Upper lobe of left lung (tissue), 6 donors: Measurements from ENCODE around the gene LRRC2. TPM values are rescaled to one million over a fixed set of nuclear protein-coding genes. Genes with fewer than 3 reads are reported as not detected.
"Not testable (repeated sequence)": the region's sequence is repeated elsewhere in the genome, so short reads cannot be mapped to it uniquely, and the experiment has no call there.

Experiments
- ATAC-seq, 2 donors: fragments of 200-7000 bp; cut with Tn5 transposase; one replicate each; pipeline ENCODE4 v1.9.1; 2022; ENCODE audit warnings: mild to moderate bottlenecking in 2 of 2, moderate library complexity in 2 of 2; ENCODE audit not compliant: low FRiP score in 2 of 2
- DNase-seq, 2 donors: peaks; one replicate each; pipeline ENCODE4 v3.0.0-alpha.2; 2019 to 2020
- H3K27ac ChIP-seq, 4 donors: fragments of 200-600 bp; sonication (generic); one replicate each; pipeline ENCODE4 v1.5.1; 2016 to 2019
- H3K27me3 ChIP-seq, 4 donors: fragments of 200-600 bp; sonication (generic); one replicate each; pipeline ENCODE4 v1.5.1; 2017 to 2019
- H3K36me3 ChIP-seq, 4 donors: fragments of 200-600 bp; sonication (generic); one replicate each; pipeline ENCODE4 v1.5.1; 2016 to 2019
- H3K4me1 ChIP-seq, 4 donors: fragments of 200-600 bp; sonication (generic); one replicate each; pipeline ENCODE4 v1.5.1; 2018 to 2019
- H3K4me3 ChIP-seq, 4 donors: fragments of 200-600 bp; sonication (generic); one replicate each; pipeline ENCODE4 v1.5.1; 2017 to 2019; ENCODE audit warnings: mild to moderate bottlenecking in 2 of 4, moderate library complexity in 1 of 4
- H3K9me3 ChIP-seq, 4 donors: fragments of 200-600 bp; sonication (generic); one replicate each; pipeline ENCODE4 v1.5.1; 2018 to 2019
- EP300 ChIP-seq, 4 donors: sonication (generic); formaldehyde crosslinking; IDR thresholded peaks; one replicate each; pipeline ENCODE4 v1.5.1; 2017; ENCODE audit warnings: antibody characterized with exemption in 4 of 4, control low read depth in 2 of 4
- POLR2A ChIP-seq, 4 donors: fragments of 450-650 bp; IDR thresholded peaks; one replicate each; pipeline ENCODE4 v1.5.1; 2016 to 2017; ENCODE audit warnings: antibody characterized with exemption in 4 of 4, mild to moderate bottlenecking in 2 of 4
- POLR2AphosphoS5 ChIP-seq, 2 donors: sonication (generic); formaldehyde crosslinking; IDR thresholded peaks; one replicate each; pipeline ENCODE4 v1.5.1; 2017; ENCODE audit warnings: antibody characterized with exemption in 2 of 2
- WGBS, 2 donors: methylation state at CpG; one replicate each; pipeline ENCODE4 v1.1.5; 2017 to 2018; 5-methylcytosine and 5-hydroxymethylcytosine counted together
- total RNA-seq, 6 donors: library from RNA; depleted of rRNA in 4 of 6; stranded (reverse); fragments of >200 nt in 4 of 6; gene quantifications; one replicate each; pipeline versions ENCODE4 v1.1.0 to v1.2.1, GENCODE V29; 2016 to 2021
- TF ChIP-seq, protein P1 (sequence below), 6 experiments: fragments of 450-650 bp in 4 of 6; fragments of 200-600 bp in 2 of 6; sonication (generic) in 2 of 6; IDR thresholded peaks; one replicate each; pipeline ENCODE4 v1.5.1; 2016 to 2019; ENCODE audit warnings: antibody characterized with exemption in 6 of 6
- donor health status: DM: no; HTN: no; CAD: no; lungs with moderate emphysema.
- donor health status: DM: no; HTN: yes; CAD: no; lungs with severe emphysema.

The LRRC2 gene
- total RNA-seq, 6 donors from 2014 or later: 1.1 to 4.2 (median 1.5) TPM

DNA sequence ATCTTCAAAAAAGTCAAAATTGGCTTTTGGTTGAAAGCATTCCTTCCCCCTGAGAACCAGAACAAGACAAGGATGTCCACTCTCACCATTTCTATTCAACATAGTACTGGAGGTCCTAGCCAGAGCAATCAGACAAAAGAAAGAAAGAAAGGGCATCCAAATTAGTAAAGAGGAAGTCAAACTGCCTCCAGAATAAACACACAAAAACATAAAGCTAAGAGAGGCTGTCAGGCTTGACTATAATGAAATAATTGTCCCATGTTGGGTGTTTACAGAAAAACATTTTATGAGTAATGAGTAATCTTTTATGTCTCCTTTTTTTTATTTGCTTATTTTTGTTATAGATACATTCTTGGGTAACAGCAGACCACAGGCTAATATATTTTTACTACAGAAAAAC is 27.9 kb upstream of the LRRC2 start:
- Histone ChIP-seq H3K9me3 (no peaks in the 10 kb centered on the region), H3K36me3 (no peaks in the 10 kb centered on the region), H3K4me3 (no peak overlapping the region), H3K27me3 (no peaks in the 10 kb centered on the region), H3K4me1 (no peaks in the 10 kb centered on the region), H3K27ac (no peak overlapping the region)
- DNase-seq (no peak), ATAC-seq (no peak)
- TF ChIP-seq POLR2A (IDR thresholded peaks at IDR 0.05): no peak
- no peak for TF ChIP-seq POLR2AphosphoS5 (IDR thresholded peaks at IDR 0.05)
- TF ChIP-seq EP300 (IDR thresholded peaks at IDR 0.05): no peak
- TF ChIP-seq, protein P1, sequence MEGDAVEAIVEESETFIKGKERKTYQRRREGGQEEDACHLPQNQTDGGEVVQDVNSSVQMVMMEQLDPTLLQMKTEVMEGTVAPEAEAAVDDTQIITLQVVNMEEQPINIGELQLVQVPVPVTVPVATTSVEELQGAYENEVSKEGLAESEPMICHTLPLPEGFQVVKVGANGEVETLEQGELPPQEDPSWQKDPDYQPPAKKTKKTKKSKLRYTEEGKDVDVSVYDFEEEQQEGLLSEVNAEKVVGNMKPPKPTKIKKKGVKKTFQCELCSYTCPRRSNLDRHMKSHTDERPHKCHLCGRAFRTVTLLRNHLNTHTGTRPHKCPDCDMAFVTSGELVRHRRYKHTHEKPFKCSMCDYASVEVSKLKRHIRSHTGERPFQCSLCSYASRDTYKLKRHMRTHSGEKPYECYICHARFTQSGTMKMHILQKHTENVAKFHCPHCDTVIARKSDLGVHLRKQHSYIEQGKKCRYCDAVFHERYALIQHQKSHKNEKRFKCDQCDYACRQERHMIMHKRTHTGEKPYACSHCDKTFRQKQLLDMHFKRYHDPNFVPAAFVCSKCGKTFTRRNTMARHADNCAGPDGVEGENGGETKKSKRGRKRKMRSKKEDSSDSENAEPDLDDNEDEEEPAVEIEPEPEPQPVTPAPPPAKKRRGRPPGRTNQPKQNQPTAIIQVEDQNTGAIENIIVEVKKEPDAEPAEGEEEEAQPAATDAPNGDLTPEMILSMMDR (IDR thresholded peaks at IDR 0.05): no peak

DNA sequence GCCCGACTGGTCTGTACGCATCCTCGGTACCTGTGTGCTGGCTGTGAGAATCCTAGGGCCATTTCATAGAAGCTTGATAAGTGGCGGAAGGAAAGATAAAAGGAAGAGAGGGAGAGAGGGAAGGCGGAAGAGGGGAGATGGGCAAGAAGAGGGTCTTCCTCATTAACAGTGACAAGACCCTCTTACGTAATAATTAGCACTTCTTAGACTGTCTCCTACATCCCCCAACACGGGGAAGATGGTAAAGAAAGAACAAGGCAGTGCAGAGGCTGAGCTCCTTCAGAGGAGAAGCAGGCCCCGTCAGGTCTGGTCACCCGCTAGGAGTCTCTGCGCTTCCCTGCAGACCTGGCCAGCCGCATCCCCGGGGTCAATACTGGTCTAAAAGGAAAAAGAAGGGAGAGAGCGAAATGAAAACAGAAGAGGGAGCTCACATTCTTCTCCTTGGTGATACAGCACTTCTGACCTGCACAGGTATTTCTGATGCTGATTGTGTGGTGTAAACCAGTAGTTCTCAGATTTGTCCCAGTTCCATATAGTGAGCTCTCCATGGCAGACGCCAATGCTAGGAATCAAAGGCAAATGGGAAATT is 27.3 kb upstream of the LRRC2 start:
- 85 to 90% methylated on average over 14 of the region's 14 CpGs for WGBS, 2 donors
- Histone ChIP-seq H3K36me3 (no peaks in the 10 kb centered on the region), H3K9me3 (no peaks in the 10 kb centered on the region), H3K27me3 (no peaks in the 10 kb centered on the region), H3K27ac (no peak overlapping the region), H3K4me3 (no peak overlapping the region), H3K4me1 (no peaks in the 10 kb centered on the region)
- ATAC-seq (no peak), DNase-seq (no peak)
- TF ChIP-seq, protein P1 (IDR thresholded peaks at IDR 0.05): no peak
- no peak for TF ChIP-seq EP300 (IDR thresholded peaks at IDR 0.05)
- no peak for TF ChIP-seq POLR2A (IDR thresholded peaks at IDR 0.05)
- TF ChIP-seq POLR2AphosphoS5 (IDR thresholded peaks at IDR 0.05): no peak

DNA sequence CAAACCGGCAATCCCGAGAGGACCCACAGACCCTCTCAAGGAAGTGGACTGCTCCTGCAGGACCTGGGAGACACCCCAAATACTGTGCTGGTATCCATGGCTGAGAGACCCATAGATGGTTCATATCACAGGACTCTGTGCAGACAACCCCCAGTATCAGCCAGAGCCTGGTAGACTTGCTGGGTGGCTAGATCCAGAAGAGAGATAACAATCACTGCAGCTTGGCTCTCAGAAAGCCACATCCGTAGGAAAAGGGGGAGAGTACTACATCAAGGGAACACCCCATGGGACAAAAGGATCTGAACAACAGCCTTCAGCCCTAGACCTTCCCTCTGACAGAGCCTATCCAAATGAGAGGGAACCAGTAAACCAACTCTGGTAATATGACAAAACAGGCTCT is 21.2 kb upstream of the LRRC2 start:
- 87 to 88% methylated on average over 3 of the region's 3 CpGs for whole genome bisulfite sequencing, 2 donors
- H3K36me3 ChIP-seq, H3K9me3 ChIP-seq, H3K4me3 ChIP-seq, H3K27me3 ChIP-seq, DNase-seq, ATAC-seq, H3K4me1 ChIP-seq, H3K27ac ChIP-seq: not testable (repeated sequence)

DNA sequence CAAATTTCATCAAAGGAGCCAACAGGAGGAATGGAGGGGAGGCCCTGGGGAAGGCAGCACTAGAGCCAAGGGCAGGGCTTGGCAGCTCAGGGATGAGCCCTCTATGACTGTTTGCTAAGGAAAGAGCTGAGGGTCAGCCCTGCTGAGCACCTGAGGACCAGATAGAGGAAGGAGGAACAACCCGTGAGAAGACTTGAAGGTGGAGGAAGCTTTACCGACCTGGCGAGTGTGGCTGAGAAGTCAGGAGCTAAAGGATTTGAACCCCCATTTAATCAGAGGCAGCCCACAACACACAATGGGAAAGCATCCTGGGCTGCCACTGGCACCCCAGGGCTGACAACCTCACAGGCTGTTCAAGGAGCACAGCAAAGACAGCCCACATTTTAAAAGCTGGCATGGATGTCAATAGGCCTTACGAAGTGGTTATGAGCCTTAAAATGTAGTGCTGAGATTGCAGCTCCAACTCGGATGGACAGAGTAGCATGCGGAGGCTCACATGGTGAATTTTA is 20.7 kb upstream of the LRRC2 start:
- 92 to 94% methylated on average over 6 of the region's 6 CpGs for WGBS, 2 donors
- H3K9me3 ChIP-seq: no peaks in the 10 kb centered on the region
- H3K27me3 ChIP-seq: no peaks in the 10 kb centered on the region
- no peak overlapping the region for H3K4me3 ChIP-seq
- no peaks in the 10 kb centered on the region for H3K4me1 ChIP-seq
- no peak for TF ChIP-seq EP300 (IDR thresholded peaks at IDR 0.05)
- TF ChIP-seq, protein P1 (IDR thresholded peaks at IDR 0.05): no peak
- no peak for TF ChIP-seq POLR2A (IDR thresholded peaks at IDR 0.05)
- TF ChIP-seq POLR2AphosphoS5 (IDR thresholded peaks at IDR 0.05): no peak
- H3K36me3 ChIP-seq: no peaks in the 10 kb centered on the region
- H3K27ac ChIP-seq: no peak overlapping the region
- ATAC-seq: no peak
- no peak for DNase-seq

DNA sequence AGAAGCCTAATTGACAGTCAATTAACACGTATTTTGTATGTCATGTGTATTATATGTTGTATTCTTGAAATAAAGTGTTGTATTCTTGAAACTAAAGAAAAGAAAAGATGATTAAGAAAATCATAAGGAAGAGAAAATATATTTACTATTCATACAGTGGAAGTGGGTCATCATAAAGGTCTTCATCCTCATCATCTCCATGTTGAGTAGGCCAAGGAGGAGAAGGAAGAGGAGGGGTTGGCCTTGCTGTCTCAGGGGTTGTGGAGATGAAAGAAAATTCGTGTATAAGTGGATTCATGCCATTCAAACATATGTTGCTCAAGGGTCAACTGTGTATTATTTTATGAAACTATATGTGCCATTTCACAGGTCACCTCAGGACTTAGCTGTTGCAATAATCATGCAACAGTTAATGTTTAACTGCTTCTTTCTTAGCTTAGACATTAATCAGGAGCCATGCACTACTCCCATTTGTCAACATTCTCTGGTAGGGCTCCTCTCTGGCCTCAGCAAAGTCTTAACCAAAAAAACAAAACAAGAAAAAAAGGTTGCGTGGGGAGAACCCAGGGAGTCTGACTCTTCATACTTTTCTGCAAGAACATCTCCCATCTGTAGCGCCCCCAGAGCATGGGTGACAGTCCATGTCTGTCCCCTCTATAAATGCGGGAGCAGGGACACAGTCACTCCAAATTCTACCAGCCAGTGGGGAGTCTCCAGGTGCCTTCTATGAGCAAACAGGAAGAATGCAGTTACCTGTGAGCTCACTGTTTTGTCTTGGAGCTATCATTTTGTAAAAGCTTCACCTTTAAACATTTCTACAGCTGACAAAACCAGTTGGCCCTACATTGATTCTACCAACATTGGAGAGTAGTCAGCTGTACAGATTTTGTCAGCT is 19.9 kb upstream of the LRRC2 start:
- no peaks in the 10 kb centered on the region for H3K36me3 ChIP-seq
- 81 to 84% methylated on average over 5 of the region's 5 CpGs for WGBS, 2 donors
- DNase-seq: no peak
- H3K9me3 ChIP-seq: no peaks in the 10 kb centered on the region
- no peak overlapping the region for H3K4me3 ChIP-seq
- ATAC-seq: no peak
- no peaks in the 10 kb centered on the region for H3K4me1 ChIP-seq
- TF ChIP-seq POLR2AphosphoS5 (IDR thresholded peaks at IDR 0.05): no peak
- no peak for TF ChIP-seq POLR2A (IDR thresholded peaks at IDR 0.05)
- no peak overlapping the region for H3K27ac ChIP-seq
- H3K27me3 ChIP-seq: no peaks in the 10 kb centered on the region
